Measurements from ENCODE around the gene OTOGL.

Gene OTOGL

DNA sequence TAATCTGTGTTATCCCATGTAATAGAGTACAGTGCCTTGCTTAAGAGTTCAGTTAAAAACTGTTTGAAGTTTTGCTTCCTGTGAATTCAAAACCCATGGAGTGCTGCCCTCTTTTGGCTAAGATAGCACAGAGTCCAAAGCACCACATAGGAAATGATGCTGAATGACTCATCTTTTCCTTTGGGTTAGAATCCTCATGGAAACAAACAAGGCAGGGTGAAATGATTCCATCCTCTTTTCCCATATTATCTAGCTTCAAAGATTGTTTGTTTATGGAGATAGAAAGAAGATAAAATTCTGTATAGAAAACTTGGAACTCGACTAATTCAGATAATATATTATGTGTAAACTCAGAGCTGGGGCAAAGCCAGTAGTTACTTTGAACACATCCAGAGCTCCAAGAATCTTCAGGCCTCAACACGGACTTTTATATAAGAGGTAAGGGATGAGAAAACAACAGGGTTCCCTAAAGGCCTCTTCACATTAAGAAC, 87.4 kb downstream of the OTOGL start (continued):
- TF ChIP-seq, protein P1, sequence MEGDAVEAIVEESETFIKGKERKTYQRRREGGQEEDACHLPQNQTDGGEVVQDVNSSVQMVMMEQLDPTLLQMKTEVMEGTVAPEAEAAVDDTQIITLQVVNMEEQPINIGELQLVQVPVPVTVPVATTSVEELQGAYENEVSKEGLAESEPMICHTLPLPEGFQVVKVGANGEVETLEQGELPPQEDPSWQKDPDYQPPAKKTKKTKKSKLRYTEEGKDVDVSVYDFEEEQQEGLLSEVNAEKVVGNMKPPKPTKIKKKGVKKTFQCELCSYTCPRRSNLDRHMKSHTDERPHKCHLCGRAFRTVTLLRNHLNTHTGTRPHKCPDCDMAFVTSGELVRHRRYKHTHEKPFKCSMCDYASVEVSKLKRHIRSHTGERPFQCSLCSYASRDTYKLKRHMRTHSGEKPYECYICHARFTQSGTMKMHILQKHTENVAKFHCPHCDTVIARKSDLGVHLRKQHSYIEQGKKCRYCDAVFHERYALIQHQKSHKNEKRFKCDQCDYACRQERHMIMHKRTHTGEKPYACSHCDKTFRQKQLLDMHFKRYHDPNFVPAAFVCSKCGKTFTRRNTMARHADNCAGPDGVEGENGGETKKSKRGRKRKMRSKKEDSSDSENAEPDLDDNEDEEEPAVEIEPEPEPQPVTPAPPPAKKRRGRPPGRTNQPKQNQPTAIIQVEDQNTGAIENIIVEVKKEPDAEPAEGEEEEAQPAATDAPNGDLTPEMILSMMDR (tag by site-specific recombination; IDR thresholded peaks at IDR 0.05) = peak; percentile 72; the same call in 1 of the 2 replicates
- TF ChIP-seq, protein P2, sequence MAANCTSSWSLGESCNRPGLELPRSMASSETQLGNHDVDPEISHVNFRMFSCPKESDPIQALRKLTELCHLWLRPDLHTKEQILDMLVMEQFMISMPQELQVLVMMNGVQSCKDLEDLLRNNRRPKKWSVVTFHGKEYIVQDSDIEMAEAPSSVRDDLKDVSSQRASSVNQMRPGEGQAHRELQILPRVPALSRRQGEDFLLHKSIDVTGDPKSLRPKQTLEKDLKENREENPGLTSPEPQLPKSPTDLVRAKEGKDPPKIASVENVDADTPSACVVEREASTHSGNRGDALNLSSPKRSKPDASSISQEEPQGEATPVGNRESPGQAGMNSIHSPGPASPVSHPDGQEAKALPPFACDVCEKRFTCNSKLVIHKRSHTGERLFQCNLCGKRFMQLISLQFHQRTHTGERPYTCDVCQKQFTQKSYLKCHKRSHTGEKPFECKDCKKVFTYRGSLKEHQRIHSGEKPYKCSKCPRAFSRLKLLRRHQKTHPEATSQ (tag by site-specific recombination; IDR thresholded peaks at IDR 0.05) = no peak
- TF ChIP-seq ZNF23 (tag by site-specific recombination; IDR thresholded peaks at IDR 0.05; ENCODE audit: borderline replicate concordance) = no peak
- TF ChIP-seq ZNF324 (tag by site-specific recombination; IDR thresholded peaks at IDR 0.05) = 0 out of 2 replicates have a peak, but pooled peaks have one; percentile 33
- TF ChIP-seq ZNF335 (tag by site-specific recombination; conservative IDR thresholded peaks at IDR 0.05) = 0 out of 2 replicates have a peak, but pooled peaks have one; percentile 22
- peak; percentile 24; the same call in 1 of the 2 replicates for TF ChIP-seq MZF1 (tag by site-specific recombination; IDR thresholded peaks at IDR 0.05; ENCODE audit: borderline replicate concordance)
- TF ChIP-seq ZNF560 (tag by site-specific recombination; IDR thresholded peaks at IDR 0.05; ENCODE audit: borderline replicate concordance) = no peak
- no peak for TF ChIP-seq ZNF138 (tag by site-specific recombination; IDR thresholded peaks at IDR 0.05; ENCODE audit: borderline replicate concordance)
- TF ChIP-seq, protein P3, sequence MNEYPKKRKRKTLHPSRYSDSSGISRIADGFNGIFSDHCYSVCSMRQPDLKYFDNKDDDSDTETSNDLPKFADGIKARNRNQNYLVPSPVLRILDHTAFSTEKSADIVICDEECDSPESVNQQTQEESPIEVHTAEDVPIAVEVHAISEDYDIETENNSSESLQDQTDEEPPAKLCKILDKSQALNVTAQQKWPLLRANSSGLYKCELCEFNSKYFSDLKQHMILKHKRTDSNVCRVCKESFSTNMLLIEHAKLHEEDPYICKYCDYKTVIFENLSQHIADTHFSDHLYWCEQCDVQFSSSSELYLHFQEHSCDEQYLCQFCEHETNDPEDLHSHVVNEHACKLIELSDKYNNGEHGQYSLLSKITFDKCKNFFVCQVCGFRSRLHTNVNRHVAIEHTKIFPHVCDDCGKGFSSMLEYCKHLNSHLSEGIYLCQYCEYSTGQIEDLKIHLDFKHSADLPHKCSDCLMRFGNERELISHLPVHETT (tag by site-specific recombination; IDR thresholded peaks at IDR 0.05) = peak; percentile 91
- peak; percentile 65 for TF ChIP-seq WT1 (tag by site-specific recombination; IDR thresholded peaks at IDR 0.05)
- no peak for TF ChIP-seq KLF9 (tag by site-specific recombination; IDR thresholded peaks at IDR 0.05; ENCODE audit: low read depth)
- no peak for TF ChIP-seq ZNF426 (tag by site-specific recombination; IDR thresholded peaks at IDR 0.05)
- TF ChIP-seq IKZF3 (tag by site-specific recombination; IDR thresholded peaks at IDR 0.05) = peak; percentile 94
- TF ChIP-seq ZNF510 (tag by site-specific recombination; IDR thresholded peaks at IDR 0.05; ENCODE audit: insufficient replicate concordance) = no peak
- peak; percentile 73 for TF ChIP-seq ZNF629 (tag by site-specific recombination; IDR thresholded peaks at IDR 0.05)
- no peak for TF ChIP-seq ZBTB49 (tag by site-specific recombination; IDR thresholded peaks at IDR 0.05; ENCODE audit: low read depth)
- TF ChIP-seq HIC1 (tag by site-specific recombination; IDR thresholded peaks at IDR 0.05) = peak; percentile 49; the same call in 1 of the 2 replicates
- peak; percentile 81; the same call in 1 of the 2 replicates for TF ChIP-seq KLF8 (tag by site-specific recombination; IDR thresholded peaks at IDR 0.05)
- TF ChIP-seq, protein P4, sequence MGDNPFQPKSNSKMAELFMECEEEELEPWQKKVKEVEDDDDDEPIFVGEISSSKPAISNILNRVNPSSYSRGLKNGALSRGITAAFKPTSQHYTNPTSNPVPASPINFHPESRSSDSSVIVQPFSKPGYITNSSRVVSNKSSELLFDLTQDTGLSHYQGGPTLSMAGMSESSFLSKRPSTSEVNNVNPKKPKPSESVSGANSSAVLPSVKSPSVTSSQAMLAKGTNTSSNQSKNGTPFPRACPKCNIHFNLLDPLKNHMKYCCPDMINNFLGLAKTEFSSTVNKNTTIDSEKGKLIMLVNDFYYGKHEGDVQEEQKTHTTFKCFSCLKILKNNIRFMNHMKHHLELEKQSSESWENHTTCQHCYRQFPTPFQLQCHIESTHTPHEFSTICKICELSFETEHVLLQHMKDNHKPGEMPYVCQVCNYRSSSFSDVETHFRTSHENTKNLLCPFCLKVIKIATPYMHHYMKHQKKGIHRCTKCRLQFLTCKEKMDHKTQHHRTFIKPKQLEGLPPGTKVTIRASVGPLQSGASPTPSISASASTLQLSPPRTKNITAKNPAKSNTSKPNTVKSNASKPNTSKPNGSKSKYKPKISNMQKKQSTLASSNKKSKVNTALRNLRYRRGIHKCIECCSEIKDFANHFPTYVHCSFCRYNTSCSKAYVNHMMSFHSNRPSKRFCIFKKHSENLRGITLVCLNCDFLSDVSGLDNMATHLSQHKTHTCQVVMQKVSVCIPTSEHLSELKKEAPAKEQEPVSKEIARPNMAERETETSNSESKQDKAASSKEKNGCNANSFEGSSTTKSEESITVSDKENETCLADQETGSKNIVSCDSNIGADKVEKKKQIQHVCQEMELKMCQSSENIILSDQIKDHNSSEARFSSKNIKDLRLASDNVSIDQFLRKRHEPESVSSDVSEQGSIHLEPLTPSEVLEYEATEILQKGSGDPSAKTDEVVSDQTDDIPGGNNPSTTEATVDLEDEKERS (tag by site-specific recombination; IDR thresholded peaks at IDR 0.05) = no peak
- TF ChIP-seq ZNF585B (tag by site-specific recombination; IDR thresholded peaks at IDR 0.05) = no peak
- TF ChIP-seq ZNF610 (tag by site-specific recombination; IDR thresholded peaks at IDR 0.05; ENCODE audit: borderline replicate concordance) = no peak
- peak; percentile 82; the same call in 1 of the 2 replicates for TF ChIP-seq ZNF561 (tag by site-specific recombination; IDR thresholded peaks at IDR 0.05; ENCODE audit: borderline replicate concordance)
- TF ChIP-seq RBAK (tag by site-specific recombination; IDR thresholded peaks at IDR 0.05) = no peak
- peak; percentile 59; the same call in 1 of the 2 replicates for TF ChIP-seq ZBTB17 (tag by site-specific recombination; IDR thresholded peaks at IDR 0.05)
- TF ChIP-seq, protein P5, sequence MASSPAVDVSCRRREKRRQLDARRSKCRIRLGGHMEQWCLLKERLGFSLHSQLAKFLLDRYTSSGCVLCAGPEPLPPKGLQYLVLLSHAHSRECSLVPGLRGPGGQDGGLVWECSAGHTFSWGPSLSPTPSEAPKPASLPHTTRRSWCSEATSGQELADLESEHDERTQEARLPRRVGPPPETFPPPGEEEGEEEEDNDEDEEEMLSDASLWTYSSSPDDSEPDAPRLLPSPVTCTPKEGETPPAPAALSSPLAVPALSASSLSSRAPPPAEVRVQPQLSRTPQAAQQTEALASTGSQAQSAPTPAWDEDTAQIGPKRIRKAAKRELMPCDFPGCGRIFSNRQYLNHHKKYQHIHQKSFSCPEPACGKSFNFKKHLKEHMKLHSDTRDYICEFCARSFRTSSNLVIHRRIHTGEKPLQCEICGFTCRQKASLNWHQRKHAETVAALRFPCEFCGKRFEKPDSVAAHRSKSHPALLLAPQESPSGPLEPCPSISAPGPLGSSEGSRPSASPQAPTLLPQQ (tag by site-specific recombination; IDR thresholded peaks at IDR 0.05) = peak; percentile 10
